Vagina (tissue), 2 donors: Measurements from ENCODE around the gene BCAS3. TPM values are rescaled to one million over a fixed set of nuclear protein-coding genes. Genes with fewer than 3 reads are reported as not detected.

Experiments
- DNase-seq, 2 donors: peaks; one replicate each; pipeline ENCODE4 v3.0.0-alpha.2; 2017; ENCODE audit errors: extremely low spot score in 2 of 2
- H3K27ac ChIP-seq: fragments of 200-600 bp; sonication (generic); one replicate; pipeline ENCODE4 v1.5.1; 2019
- H3K27me3 ChIP-seq: fragments of 200-600 bp; sonication (generic); one replicate; pipeline ENCODE4 v1.5.1; 2019
- H3K36me3 ChIP-seq, 2 donors: fragments of 200-600 bp; sonication (generic); one replicate each; pipeline ENCODE4 v1.5.1; 2017 to 2019
- H3K4me1 ChIP-seq: fragments of 200-600 bp; sonication (generic); one replicate; pipeline ENCODE4 v1.5.1; 2019
- H3K4me3 ChIP-seq, 2 donors: fragments of 200-600 bp; sonication (generic); 1 replicate in 1 of 2; 2 replicates in 1 of 2; pipeline ENCODE4 v1.5.1; 2016 to 2019
- H3K9me3 ChIP-seq: fragments of 200-600 bp; sonication (generic); one replicate; pipeline ENCODE4 v1.5.1; 2019
- CTCF ChIP-seq, 3 experiments: fragments of 450-650 bp in 2 of 3; fragments of 200-600 bp in 1 of 3; sonication (generic) in 1 of 3; IDR thresholded peaks; one replicate each; pipeline ENCODE4 v1.5.1; 2017 to 2019; ENCODE audit warnings: antibody characterized with exemption in 3 of 3, mild to moderate bottlenecking in 2 of 3, moderate library complexity in 2 of 3
- POLR2A ChIP-seq, 2 donors: fragments of 450-650 bp; IDR thresholded peaks; one replicate each; pipeline ENCODE4 v1.6.1; 2017; ENCODE audit warnings: antibody characterized with exemption in 2 of 2, mild to moderate bottlenecking in 2 of 2, moderate library complexity in 2 of 2
- POLR2AphosphoS5 ChIP-seq, 2 donors: sonication (generic); formaldehyde crosslinking; IDR thresholded peaks; one replicate each; pipeline ENCODE4 v1.9.0; 2017; ENCODE audit warnings: antibody characterized with exemption in 2 of 2, mild to moderate bottlenecking in 2 of 2, low read depth in 1 of 2; ENCODE audit not compliant: insufficient read depth in 1 of 2
- intact Hi-C: fragments of 100-400 bp; cut with DNase I; formaldehyde crosslinking; loops from one replicate; pipeline ENCODE4 v1.15.1; 2023
- total RNA-seq: library from RNA; depleted of rRNA; stranded (reverse); fragments of >200 nt; gene quantifications from one replicate; pipeline ENCODE4 v1.2.3, GENCODE V29; 2016

BCAS3 gene
- total RNA-seq, 1 donor from 2014 or later: 33.1 TPM

GRCh38 chr17:60989379-60989778 is 311.7 kb downstream of the BCAS3 start:
- Histone ChIP-seq H3K4me3 (no peak overlapping the region), H3K27ac (no peak overlapping the region), H3K27me3 (no peaks in the 10 kb centered on the region), H3K36me3 (no peaks in the 10 kb centered on the region), H3K9me3 (no peaks in the 10 kb centered on the region), H3K4me1 (no peaks in the 10 kb centered on the region)
- intact Hi-C loops: no loop called here
- TF ChIP-seq CTCF (IDR thresholded peaks at IDR 0.05) (no peak), POLR2A (IDR thresholded peaks at IDR 0.05) (no peak), POLR2AphosphoS5 (IDR thresholded peaks at IDR 0.05; ENCODE audit: insufficient read depth in 1 of 2, low read depth in 1 of 2) (no peak)
- DNase-seq: no peak

DNA sequence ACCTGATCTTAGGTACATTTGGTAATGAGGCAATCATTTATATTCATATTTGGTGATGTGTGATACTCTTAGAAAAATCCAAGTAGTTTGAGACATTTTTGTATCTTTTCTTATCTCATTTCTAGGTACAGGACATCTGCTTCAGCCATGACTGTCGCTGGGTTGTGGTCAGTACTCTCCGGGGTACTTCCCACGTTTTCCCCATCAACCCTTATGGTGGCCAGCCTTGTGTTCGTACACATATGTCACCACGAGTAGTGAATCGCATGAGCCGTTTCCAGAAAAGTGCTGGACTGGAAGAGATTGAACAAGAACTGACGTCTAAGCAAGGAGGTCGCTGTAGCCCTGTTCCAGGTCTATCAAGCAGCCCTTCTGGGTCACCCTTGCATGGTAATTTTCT is 312.2 kb downstream of the BCAS3 start:
- TF ChIP-seq POLR2AphosphoS5 (IDR thresholded peaks at IDR 0.05; ENCODE audit: insufficient read depth in 1 of 2, low read depth in 1 of 2) (no peak), POLR2A (IDR thresholded peaks at IDR 0.05) (no peak), CTCF (IDR thresholded peaks at IDR 0.05) (no peak)
- Histone ChIP-seq H3K27ac (no peak overlapping the region), H3K27me3 (no peaks in the 10 kb centered on the region), H3K36me3 (no peaks in the 10 kb centered on the region), H3K9me3 (no peaks in the 10 kb centered on the region), H3K4me3 (no peak overlapping the region), H3K4me1 (no peaks in the 10 kb centered on the region)
- no peak for DNase-seq
- intact Hi-C loops: no loop called here

DNA sequence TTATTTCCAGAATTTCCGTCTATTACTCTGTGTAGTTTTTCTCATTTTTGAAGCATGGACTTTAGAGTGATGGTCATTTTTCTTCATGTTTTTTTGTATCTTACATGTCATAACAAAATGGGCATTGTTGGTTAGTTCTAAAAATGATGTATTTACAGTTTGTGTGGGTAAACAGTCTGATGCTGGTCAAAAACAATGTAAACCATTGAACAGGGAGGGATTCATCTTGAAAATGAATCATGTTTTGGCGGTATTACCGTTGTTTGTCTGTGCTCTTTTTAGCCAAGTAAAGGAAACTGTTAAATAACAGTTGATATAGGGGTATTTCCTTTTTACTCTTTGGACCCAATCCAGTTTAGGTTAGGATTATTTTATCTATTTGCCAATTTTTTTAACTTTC is 315.8 kb downstream of the BCAS3 start:
- Histone ChIP-seq H3K9me3 (no peaks in the 10 kb centered on the region), H3K36me3 (no peaks in the 10 kb centered on the region), H3K4me1 (no peaks in the 10 kb centered on the region), H3K4me3 (no peak overlapping the region), H3K27ac (no peak overlapping the region), H3K27me3 (no peaks in the 10 kb centered on the region)
- intact Hi-C loops: no loop called here
- TF ChIP-seq CTCF (IDR thresholded peaks at IDR 0.05) (no peak), POLR2AphosphoS5 (IDR thresholded peaks at IDR 0.05; ENCODE audit: insufficient read depth in 1 of 2, low read depth in 1 of 2) (no peak), POLR2A (IDR thresholded peaks at IDR 0.05) (no peak)
- no peak for DNase-seq

DNA sequence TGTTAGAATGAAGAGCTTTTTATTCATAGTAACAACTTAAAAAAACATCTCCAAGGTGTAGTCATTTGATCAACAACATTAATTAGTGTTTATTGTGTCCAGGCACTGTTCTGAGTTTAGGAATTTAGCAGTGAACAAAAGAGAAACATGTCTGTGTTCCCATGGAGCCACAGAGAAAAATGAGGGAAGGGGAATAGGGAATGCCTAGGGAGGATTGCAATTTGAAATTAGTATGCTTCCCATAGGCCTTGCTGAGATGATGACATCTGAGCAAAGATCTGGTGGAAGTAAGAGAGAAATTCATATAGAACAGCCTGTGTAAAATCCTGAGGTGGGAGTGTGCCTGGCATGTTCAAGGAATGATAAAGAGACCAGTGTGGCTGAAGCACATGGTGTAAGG is 318.0 kb downstream of the BCAS3 start:
- Histone ChIP-seq H3K4me1 (no peaks in the 10 kb centered on the region), H3K4me3 (no peak overlapping the region), H3K36me3 (no peaks in the 10 kb centered on the region), H3K27me3 (no peaks in the 10 kb centered on the region), H3K27ac (no peak overlapping the region), H3K9me3 (no peaks in the 10 kb centered on the region)
- intact Hi-C loops: no loop called here
- DNase-seq: no peak
- TF ChIP-seq POLR2AphosphoS5 (IDR thresholded peaks at IDR 0.05; ENCODE audit: insufficient read depth in 1 of 2, low read depth in 1 of 2) (no peak), CTCF (IDR thresholded peaks at IDR 0.05) (no peak), POLR2A (IDR thresholded peaks at IDR 0.05) (no peak)

DNA sequence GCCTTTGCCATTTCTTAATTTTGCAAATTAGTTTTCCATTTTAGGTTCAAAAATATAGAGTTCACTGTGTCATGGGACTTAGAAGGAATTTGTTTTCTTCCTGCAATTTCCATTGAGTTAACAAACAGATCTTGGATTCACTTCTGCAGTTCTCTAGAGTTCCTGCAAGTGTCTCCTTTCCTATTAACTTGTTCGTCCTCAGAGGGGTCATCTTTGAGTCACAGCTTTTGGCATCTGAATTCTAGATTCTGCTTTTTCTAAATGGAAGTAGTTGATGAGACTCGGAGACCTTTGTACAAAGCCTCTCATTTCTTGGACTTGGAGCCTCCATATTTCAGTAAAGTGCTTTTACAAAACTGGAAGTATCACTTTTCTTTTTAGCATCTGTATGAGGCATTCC is 323.3 kb downstream of the BCAS3 start:
- Histone ChIP-seq H3K27me3 (no peaks in the 10 kb centered on the region), H3K36me3 (no peaks in the 10 kb centered on the region), H3K4me3 (no peak overlapping the region), H3K4me1 (no peaks in the 10 kb centered on the region), H3K27ac (no peak overlapping the region), H3K9me3 (no peaks in the 10 kb centered on the region)
- DNase-seq: no peak
- TF ChIP-seq CTCF (IDR thresholded peaks at IDR 0.05): no peak
- no peak for TF ChIP-seq POLR2AphosphoS5 (IDR thresholded peaks at IDR 0.05; ENCODE audit: insufficient read depth in 1 of 2, low read depth in 1 of 2)
- no peak for TF ChIP-seq POLR2A (IDR thresholded peaks at IDR 0.05)
- intact Hi-C loops: loop anchor here (5.0 kb wide), 1 partner anchor 391 kb away; no protein-coding TSS in a partner anchor
